Left lung (tissue), 10 donors: ENCODE data around the gene LDLRAD1. TPM values are rescaled to one million over a fixed set of nuclear protein-coding genes. Genes with fewer than 3 reads are reported as not detected.

Experiments
- ATAC-seq: fragments of 200-7000 bp; cut with Tn5 transposase; one replicate; pipeline ENCODE4 v1.9.1; 2020; ENCODE audit warnings: moderate library complexity
- DNase-seq, 4 donors: peaks; one replicate each; pipeline ENCODE4 v3.0.0-alpha.2; 2013 to 2020
- H3K27ac ChIP-seq, 2 donors: fragments of 200-600 bp; sonication (generic) in 1 of 2; one replicate each; pipeline versions ENCODE4 v1.5.0 to v1.8.0; 2020 to 2021
- H3K27me3 ChIP-seq, 2 donors: fragments of 200-600 bp; sonication (generic) in 1 of 2; one replicate each; pipeline versions ENCODE4 v1.5.0 to v1.8.0; 2020 to 2021
- H3K36me3 ChIP-seq, 2 donors: fragments of 200-600 bp; sonication (generic) in 1 of 2; one replicate each; pipeline versions ENCODE4 v1.5.0 to v1.8.0; 2020 to 2021
- H3K4me1 ChIP-seq, 2 donors: fragments of 200-600 bp; one replicate each; pipeline ENCODE4 v1.8.0; 2021
- H3K4me3 ChIP-seq, 2 donors: fragments of 200-600 bp; sonication (generic) in 1 of 2; one replicate each; pipeline versions ENCODE4 v1.5.0 to v1.8.0; 2020 to 2021; ENCODE audit warnings: mild to moderate bottlenecking in 1 of 2
- H3K9me3 ChIP-seq, 2 donors: fragments of 200-600 bp; sonication (generic) in 1 of 2; one replicate each; pipeline versions ENCODE4 v1.5.0 to v1.8.0; 2020 to 2021
- intact Hi-C, 2 donors: fragments of 100-400 bp; cut with DNase I; formaldehyde crosslinking; loops; one replicate each; pipeline versions ENCODE4 v1.11.2 to v1.14.2; 2022
- polyA plus RNA-seq, 6 donors: library from polyadenylated mRNA; unstranded; fragments of 120-200 nt; gene quantifications; one replicate each; pipeline ENCODE4 v1.2.1, GENCODE V29; 2013; ENCODE audit not compliant: insufficient read length in 6 of 6
- total RNA-seq, 2 donors: library from RNA; stranded (reverse); fragmentation: NEBNext Ultra II Directional; extraction: Animal tissue kit (Norgen Biotek cat#: 25700); gene quantifications; one replicate each; pipeline ENCODE4 v1.2.1, GENCODE V29; 2021
- TF ChIP-seq, protein P1 (sequence below), 2 donors: fragments of 200-600 bp; sonication (generic) in 1 of 2; IDR thresholded peaks; one replicate each; pipeline versions ENCODE4 v1.5.0 to v1.8.0; 2021; ENCODE audit warnings: antibody characterized with exemption in 2 of 2
- donor health status: DM: no; HTN: yes; CAD: no.
- donor health status: DM: no; HTN: no; CAD: no.

The LDLRAD1 gene
- total and polyA plus RNA-seq, 8 donors: 0.68 to 6.9 (median 3.9) TPM; not detected in 1

GRCh38 chr1:54011316-54012007, 6.5 kb downstream of the LDLRAD1 start:
- H3K4me1 ChIP-seq: no peaks in the 10 kb centered on the region
- no peak overlapping the region for H3K27ac ChIP-seq
- peaks cover 0 to 37% of the 10 kb centered on the region in 2 donors for H3K27me3 ChIP-seq
- H3K36me3 ChIP-seq: no peaks in the 10 kb centered on the region
- ATAC-seq (no peak), DNase-seq (no peak)
- H3K4me3 ChIP-seq: no peak overlapping the region
- TF ChIP-seq, protein P1, sequence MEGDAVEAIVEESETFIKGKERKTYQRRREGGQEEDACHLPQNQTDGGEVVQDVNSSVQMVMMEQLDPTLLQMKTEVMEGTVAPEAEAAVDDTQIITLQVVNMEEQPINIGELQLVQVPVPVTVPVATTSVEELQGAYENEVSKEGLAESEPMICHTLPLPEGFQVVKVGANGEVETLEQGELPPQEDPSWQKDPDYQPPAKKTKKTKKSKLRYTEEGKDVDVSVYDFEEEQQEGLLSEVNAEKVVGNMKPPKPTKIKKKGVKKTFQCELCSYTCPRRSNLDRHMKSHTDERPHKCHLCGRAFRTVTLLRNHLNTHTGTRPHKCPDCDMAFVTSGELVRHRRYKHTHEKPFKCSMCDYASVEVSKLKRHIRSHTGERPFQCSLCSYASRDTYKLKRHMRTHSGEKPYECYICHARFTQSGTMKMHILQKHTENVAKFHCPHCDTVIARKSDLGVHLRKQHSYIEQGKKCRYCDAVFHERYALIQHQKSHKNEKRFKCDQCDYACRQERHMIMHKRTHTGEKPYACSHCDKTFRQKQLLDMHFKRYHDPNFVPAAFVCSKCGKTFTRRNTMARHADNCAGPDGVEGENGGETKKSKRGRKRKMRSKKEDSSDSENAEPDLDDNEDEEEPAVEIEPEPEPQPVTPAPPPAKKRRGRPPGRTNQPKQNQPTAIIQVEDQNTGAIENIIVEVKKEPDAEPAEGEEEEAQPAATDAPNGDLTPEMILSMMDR (IDR thresholded peaks at IDR 0.05): no peak
- intact Hi-C loops: no loop called here
- no peaks in the 10 kb centered on the region for H3K9me3 ChIP-seq

DNA sequence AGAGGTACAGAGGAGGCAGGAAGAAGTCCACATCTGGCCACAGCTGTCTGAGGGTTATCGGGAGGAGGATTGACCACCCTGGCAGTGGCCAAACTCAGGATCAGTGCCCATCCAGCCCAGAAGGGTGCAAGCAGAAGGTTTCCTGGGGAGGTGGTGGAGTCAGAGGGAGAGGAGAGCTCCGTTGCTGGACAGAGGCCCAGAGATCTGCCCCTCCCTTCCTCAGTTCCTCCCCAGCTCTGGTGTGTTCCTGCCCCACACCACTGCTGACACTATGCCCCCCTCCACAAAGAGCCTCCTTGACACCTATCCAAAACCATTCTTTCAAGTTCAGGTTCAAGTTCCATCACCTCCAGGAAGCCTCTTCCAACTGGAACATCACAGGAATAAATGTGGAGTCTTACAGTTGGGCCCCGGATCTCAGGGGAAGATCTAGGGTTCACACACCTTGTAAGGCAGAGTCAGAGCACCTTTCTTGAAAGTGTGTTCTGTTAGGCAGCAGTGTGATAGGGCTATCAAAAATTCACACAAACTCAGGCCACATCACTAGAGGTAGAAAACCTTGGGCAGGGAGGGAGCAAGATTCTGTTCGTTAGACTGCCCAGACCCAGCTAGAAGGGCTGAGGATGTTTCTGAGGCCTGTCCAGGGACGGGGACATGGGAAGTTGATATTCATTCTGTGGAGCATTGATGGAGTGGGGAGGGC, 7.4 kb downstream of the LDLRAD1 start:
- Histone ChIP-seq H3K9me3 (no peaks in the 10 kb centered on the region), H3K4me3 (no peak overlapping the region), H3K36me3 (no peaks in the 10 kb centered on the region), H3K4me1 (no peaks in the 10 kb centered on the region), H3K27ac (no peak overlapping the region), H3K27me3 (peaks cover 0 to 37% of the 10 kb centered on the region in 2 donors)
- no peak for DNase-seq
- TF ChIP-seq, protein P1 (IDR thresholded peaks at IDR 0.05): no peak
- intact Hi-C loops: no loop called here
- no peak for ATAC-seq

DNA sequence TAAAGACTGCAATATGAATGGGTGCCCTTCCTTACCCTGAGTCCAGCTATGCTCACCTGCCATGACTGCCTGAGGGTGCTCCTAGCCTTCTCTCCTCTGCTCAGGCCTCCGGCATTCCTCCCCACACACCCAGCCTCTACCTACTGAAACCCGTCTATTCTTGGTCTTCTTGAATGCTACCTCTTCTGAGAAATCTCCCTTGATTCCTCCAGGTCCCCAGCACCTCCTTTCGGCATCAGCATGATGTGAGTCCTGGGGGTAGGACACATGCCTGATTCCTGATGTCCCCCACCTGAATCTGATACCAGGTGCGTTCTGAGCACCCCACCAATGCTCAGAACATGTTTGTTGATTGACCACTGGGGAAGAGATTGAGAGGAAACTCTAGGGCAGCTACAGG, 8.6 kb downstream of the LDLRAD1 start:
- TF ChIP-seq, protein P1 (IDR thresholded peaks at IDR 0.05): no peak
- Histone ChIP-seq H3K27ac (no peak overlapping the region), H3K4me1 (no peaks in the 10 kb centered on the region), H3K36me3 (no peaks in the 10 kb centered on the region), H3K9me3 (no peaks in the 10 kb centered on the region), H3K4me3 (no peak overlapping the region), H3K27me3 (peaks cover 0 to 33% of the 10 kb centered on the region in 2 donors)
- ATAC-seq (no peak), DNase-seq (no peak)
- intact Hi-C loops: no loop called here

DNA sequence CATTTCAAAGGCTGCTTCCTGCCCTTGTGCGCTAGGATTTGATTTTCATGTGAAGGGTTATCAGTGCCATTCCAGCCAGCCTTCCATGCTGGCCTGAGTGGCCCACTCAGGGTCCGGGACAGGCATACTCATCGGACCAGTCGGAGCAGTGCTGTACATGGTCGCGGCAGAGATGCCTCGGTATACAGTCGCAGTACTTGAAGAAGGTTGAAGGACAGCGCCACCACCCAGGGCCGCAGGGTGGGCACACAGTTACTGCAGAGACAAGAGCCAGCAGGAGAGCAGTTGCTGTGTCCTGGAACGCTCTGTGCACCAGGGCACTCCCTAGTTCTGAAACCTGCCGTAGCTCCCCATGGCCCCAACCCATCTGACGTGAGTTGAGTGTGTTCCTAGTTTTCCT, 9.1 kb downstream of the LDLRAD1 start:
- TF ChIP-seq, protein P1 (IDR thresholded peaks at IDR 0.05): no peak
- intact Hi-C loops: no loop called here
- no peak for ATAC-seq

GRCh38 chr1:54007613-54008012, 10.4 kb downstream of the LDLRAD1 start:
- H3K36me3 ChIP-seq: no peaks in the 10 kb centered on the region
- H3K9me3 ChIP-seq: no peaks in the 10 kb centered on the region
- intact Hi-C loops: no loop called here
- TF ChIP-seq, protein P1 (IDR thresholded peaks at IDR 0.05): no peak
- DNase-seq (no peak), ATAC-seq (no peak)
- no peaks in the 10 kb centered on the region for H3K4me1 ChIP-seq
- H3K4me3 ChIP-seq: no peak overlapping the region
- no peak overlapping the region for H3K27ac ChIP-seq
- H3K27me3 ChIP-seq: peaks cover 0 to 21% of the 10 kb centered on the region in 2 donors

More for the DNA sequence above, 9.1 kb downstream of the LDLRAD1 start:
- DNase-seq: no peak
- Histone ChIP-seq H3K27ac (no peak overlapping the region), H3K4me1 (no peaks in the 10 kb centered on the region), H3K36me3 (no peaks in the 10 kb centered on the region), H3K4me3 (no peak overlapping the region), H3K27me3 (peaks cover 0 to 27% of the 10 kb centered on the region in 2 donors), H3K9me3 (no peaks in the 10 kb centered on the region)
